ENCODE results near the gene PAFAH1B1.
"Not testable (repeated sequence)": the region's sequence is repeated elsewhere in the genome, so short reads cannot be mapped to it uniquely, and the experiment has no call there.

GRCh38 chr17:2628922-2629321, 35.5 kb downstream of the PAFAH1B1 start:
- TF ChIP-seq CTCF, POLR2A (IDR thresholded peaks at IDR 0.05): not testable (repeated sequence)

Data from heart left ventricle (tissue), 13 donors.